GM18511 (cell line): Measurements from ENCODE around the gene UCHL5.

Source experiments
- ATAC-seq: cut with Tn5 transposase; IDR thresholded peaks from one replicate; pipeline ENCODE4 v1.9.1; 2021; ENCODE audit warnings: mild to moderate bottlenecking, moderate library complexity; ENCODE audit not compliant: unreplicated experiment

UCHL5 gene, protein sequence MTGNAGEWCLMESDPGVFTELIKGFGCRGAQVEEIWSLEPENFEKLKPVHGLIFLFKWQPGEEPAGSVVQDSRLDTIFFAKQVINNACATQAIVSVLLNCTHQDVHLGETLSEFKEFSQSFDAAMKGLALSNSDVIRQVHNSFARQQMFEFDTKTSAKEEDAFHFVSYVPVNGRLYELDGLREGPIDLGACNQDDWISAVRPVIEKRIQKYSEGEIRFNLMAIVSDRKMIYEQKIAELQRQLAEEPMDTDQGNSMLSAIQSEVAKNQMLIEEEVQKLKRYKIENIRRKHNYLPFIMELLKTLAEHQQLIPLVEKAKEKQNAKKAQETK

DNA sequence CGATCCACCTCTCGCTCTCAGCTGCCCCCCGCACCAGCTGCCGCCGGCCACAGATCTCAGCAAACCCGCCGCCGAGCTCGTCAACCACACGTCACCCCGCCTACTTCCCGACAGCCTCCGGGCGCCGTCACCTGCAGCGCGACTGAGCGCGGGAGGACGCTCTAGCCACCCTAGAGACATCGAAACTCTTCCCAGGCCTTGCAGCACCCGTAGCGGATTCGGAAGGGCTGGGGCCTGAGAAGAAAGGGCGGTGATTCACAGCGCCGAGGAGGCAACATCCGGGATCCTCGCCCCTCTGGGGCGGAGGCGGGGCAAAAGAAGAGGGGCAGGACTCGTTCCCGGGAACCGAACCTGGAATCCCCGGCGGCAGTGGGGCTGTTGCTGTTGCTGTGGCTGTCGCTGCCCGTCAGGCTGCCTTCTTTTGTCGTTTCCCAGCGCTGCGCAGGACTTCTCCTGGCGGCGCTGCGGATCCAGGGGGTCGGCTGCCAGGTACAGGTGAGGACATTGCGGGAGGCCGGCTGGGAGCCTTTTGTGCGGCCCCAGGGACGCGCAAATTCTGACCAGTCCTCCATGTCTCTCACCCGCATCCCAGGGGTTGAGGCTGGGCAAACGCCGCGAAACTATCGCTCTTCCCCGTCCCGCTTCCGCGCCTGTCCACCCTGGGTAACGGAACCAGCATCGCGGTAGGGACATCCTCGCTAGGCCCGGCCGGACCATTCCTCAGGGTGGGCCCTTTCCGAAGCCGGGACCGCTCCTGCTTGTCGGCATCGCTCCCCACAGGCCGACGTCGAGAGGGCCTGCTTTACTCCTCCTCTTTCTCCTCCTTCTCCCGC lies at the start of gene UCHL5, which contains the start of gene RO60:
TSS of gene UCHL5 (minus strand) at position 79 of the 833 bp plus-strand sequence. CDS start 100 bp downstream, outside the sequence.
TSS of gene RO60 (plus strand) at position 331 of the 833 bp plus-strand sequence. CDS start 9,443 bp downstream, outside the sequence.
- peak; percentile 92 for ATAC-seq

DNA sequence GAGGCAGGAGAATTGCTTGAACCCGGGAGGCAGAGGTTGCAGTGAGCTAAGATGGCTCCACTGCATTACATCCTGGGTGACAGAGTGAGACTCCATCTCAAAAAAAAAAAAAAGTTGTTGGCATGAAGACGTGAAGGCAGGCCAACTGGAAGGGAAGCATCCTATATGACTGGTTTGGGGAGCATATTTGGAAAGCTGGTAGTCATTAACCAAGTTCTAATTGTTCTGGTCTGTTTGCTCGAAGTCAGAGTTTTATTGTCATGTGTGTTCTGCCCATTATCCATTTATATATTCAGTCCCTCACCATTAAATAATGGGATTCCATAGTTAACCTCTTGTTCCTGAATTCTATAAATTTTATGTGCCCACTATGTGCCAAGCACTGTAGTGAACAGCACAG lies 49.3 kb upstream of the UCHL5 start:
- ATAC-seq, result no peak

- no peak for ATAC-seq
Observed at GRCh38 chr1:193105821-193106177, 46.6 kb upstream of the UCHL5 start.

DNA sequence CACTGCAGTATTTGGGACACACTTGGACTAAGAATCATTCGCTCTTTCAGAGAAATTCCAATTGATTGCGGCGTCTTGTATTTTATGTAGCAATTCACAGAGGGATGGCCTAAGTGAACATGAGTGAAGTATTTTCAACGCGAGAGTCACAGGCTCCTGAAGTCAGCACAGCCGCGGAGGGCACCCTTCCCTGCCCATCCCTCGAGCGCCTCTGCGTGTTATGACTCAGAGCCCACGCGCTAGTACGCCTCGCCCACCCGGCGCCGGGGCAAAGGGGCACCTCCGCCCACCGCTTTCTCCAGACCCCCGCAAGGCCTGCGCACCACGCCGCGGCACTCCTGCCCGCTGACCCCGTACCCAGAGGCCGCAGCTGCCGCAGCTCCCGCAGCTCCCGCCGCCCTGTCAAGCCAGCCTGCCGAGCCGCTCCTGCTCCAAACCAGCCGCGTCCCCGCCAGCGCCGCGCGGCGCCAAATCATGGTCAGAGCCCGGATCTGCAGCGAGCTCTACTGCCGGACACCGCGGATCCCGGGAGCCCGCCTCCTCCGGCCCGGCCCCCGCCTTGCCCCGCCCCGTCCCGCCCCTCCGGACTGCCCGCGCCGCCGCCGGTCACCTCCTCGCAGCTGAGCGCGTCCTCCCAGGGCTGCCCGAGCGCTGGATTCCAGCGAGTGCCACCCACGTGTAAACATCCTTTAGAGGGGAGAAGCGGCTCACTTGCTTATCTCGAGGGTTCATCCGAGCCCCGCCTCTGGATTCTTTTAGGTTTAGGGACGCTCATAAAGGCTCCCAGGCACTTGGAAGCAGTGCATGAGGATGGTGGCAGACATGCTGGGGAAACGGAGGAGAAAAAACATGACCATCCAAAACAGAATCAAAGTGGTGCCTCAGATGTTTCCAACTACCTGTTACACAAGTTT lies 46.0 kb upstream of the UCHL5 start, which contains the start of gene GLRX2:
TSS of gene GLRX2 (minus strand) at position 508 of the 914 bp plus-strand sequence. CDS start at position 476, 32 bp downstream.
- ATAC-seq, result peak; percentile 88

GRCh38 chr1:193104502-193104906 lies 45.3 kb upstream of the UCHL5 start:
- ATAC-seq, result peak; percentile 47

DNA sequence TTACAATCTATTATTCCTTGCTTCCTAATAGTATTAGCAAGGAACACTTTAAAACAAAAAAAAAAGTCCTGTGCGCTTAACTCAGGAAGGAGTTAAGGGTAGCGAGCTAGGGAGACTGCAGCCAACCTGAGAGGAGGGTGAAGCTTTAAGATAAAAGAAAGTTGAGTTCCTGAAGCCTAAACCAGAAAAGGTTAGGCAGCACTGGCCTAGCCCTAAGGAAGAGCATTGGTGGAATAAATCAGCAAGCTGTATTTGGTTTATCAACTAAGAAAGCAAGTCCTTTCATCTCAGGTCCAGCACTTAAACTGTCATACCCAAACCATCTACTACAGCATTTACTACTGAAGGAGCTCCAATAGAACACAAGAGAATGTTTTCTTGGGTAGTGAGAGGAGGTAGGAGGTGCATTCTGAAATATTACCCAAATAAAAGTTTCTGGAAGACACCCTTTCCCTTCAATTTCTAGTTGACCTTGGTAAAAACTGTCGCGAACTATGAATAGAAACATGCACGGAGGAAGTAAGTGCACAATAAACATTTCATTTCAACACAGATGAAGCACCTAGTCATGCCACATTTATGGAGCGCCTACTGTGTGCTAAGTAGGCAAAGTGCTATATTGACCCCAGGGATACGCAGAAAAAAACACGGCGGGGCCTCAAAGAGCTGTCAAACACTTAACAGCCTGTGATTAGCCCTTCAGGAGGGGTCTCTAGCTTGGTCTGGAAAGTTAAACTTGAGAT lies 44.8 kb upstream of the UCHL5 start:
- peak; percentile 0 for ATAC-seq

GRCh38 chr1:193102662-193103061 lies 43.5 kb upstream of the UCHL5 start:
- ATAC-seq, result no peak

- ATAC-seq, result no peak
Observed at GRCh38 chr1:193094112-193094511, 35.0 kb upstream of the UCHL5 start.

- no peak for ATAC-seq
Observed at GRCh38 chr1:193090865-193091264, 31.7 kb upstream of the UCHL5 start.

- ATAC-seq, result no peak
Observed at GRCh38 chr1:193087893-193088292, 28.7 kb upstream of the UCHL5 start.

DNA sequence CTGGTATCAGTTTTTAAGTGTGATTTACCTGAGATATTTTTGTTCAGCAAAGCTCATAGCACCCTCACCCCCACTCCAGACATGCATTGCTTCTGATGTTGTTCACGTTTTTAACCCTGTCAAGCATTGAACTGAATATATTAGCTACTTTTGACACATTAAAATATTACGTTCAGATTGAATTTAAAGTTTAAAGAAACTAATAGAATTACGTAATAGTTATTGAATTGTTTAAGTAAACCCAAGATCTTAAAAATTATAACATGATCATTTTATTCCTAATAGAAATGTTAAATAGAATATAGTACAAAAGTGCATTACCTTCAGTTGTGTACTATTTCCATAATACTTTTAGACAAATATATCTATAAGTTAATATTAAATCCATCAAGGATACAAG lies 27.2 kb upstream of the UCHL5 start:
- ATAC-seq, result no peak

DNA sequence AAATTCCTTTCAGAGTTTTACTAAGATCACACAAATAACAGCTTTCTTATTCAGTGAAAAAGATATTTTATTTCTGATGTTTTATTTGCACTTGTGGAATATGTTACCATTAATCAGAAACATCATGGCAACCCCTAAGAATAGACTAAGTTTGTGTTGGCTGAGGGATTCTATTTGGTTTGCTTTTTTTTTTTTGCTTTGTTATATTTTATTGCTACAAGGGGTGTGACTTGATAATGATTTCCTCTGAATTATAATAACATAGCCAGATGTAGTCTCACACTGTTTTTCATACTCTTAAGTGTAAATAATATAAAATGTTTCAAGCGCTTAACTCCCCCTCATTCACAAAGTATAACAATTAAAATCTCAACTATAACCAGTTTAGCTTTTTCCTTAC lies 26.1 kb upstream of the UCHL5 start:
- no peak for ATAC-seq

DNA sequence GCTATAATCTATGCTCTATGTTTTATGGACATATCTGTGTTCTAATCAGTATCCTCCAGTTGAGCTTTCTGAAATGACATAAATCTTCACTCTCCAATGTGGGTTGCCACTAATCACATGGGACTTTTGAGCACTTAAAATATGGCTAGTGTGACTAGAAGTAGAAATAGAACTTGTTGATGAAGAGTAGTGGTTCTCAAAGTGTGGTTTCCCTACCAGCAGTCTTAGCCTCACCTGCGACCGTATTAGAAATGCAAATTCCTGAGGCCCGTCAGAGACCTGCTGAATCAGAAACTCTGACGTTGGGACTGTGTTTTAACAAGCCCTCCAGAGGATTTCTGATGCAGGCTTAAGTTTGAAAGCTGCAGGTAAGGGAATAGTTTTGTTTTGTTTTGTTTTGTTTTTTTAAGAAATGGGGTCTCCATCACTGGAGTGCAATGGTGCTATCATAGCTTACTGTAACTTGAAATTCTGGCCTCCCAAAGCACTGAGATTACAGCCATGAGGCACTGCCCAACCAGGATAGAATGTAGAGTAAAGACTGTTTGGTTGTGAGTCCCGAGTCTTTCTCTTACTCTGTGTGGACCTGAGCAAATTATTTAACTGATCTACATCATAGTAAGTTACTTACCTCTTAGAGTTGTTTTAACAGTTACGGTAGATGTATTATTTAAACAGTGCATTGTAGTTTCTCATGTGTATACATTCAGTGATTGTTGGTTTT lies 24.4 kb upstream of the UCHL5 start:
- ATAC-seq, result peak; percentile 95

- no peak for ATAC-seq
Observed at GRCh38 chr1:193079187-193079586, 20.0 kb upstream of the UCHL5 start.

DNA sequence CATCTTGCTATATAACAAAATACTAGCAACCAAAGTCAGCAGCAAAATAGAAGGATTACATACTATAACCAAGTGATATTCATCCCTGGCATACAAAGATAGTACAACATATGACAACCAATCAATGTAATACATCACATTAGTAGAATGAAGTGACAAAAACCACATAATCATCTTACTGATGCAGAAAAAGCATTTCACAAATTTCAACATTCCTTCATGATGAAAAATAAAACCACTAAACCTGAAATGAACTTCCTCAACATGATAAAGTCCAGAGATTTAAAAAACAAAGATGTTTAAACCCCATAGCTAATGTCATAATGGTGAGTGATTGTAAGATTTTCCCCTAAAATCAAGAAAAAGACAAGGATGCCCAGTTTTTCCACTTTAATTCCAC lies 18.8 kb upstream of the UCHL5 start:
- ATAC-seq, result no peak

GRCh38 chr1:193070942-193071341 lies 11.8 kb upstream of the UCHL5 start:
- peak; percentile 70 for ATAC-seq

- ATAC-seq, result peak; percentile 68
Observed at GRCh38 chr1:193070386-193070753, 11.2 kb upstream of the UCHL5 start.

DNA sequence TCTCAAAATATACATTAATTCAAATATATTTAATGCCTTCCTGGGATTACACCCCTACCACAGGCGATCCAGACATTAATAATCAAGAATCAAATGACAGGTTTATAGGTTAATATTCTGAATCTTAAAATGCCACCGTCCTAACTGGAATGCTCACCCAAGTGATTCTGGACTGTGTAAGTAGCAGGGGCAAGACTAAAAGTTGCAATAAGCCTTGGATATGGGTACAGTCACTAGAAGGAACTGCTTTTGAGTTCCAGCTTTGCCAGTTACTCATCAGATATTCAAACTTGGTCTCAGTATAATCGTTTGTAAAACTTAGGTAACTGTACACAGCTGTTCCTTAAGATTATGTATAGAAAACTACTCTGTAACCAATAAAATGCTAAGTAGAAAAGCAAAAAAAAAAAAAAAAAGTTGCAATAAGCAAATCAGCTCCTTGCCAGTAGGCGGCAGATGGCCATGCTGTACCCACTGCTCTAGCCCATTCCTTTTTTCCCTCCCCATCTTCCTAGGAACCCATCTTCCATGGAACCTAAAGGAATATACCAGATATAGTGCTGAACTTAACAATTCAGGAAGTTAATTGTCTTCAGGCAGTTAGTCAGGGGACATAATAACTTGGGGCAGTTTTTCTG lies 10.7 kb upstream of the UCHL5 start:
- peak; percentile 38 for ATAC-seq

DNA sequence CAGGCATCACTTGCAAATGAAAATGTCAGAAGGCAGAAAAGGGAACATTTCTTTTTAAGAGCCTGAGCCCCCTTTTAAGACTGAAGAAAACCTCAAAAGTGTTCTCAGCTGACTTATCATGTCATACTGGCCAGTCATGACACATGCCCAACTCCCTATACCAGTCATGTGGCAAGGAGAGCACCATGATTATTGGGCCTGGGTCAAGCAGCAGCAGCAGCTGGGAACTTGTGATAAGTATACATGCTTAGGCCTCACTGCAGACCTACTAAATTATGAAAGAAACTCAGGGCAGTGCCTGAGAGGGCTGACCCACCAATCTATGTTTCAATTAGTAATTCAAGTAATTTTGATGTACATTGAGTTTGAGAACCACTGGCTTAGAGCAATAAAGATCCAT lies 8.9 kb upstream of the UCHL5 start:
- ATAC-seq, result no peak
